GM12892 (cell line): ENCODE results near the gene MYO3A.

ENCODE experiments used
- POLR2A ChIP-seq: IDR thresholded peaks from 2 replicates; pipeline ENCODE4 v1.6.1; 2011; ENCODE audit warnings: low read depth, low read length, control low read depth
- TAF1 ChIP-seq: IDR thresholded peaks from 2 replicates; pipeline ENCODE4 v1.6.1; 2011; ENCODE audit warnings: low read depth, mild to moderate bottlenecking, control low read depth, low read length, borderline replicate concordance

GRCh38 chr10:26172131-26172530 lies 238.1 kb downstream of the MYO3A start:
- TF ChIP-seq POLR2A (no peak), TAF1 (no peak)
